Esophagus muscularis mucosa (tissue), 3 donors: Measurements from ENCODE around the gene SPSB4.

Source experiments
- CTCF ChIP-seq, 3 experiments: fragments of 200-600 bp in 2 of 3; fragments of 450-650 bp in 1 of 3; sonication (generic) in 2 of 3; IDR thresholded peaks; one replicate each; pipeline ENCODE4 v1.5.1; 2017 to 2019; ENCODE audit warnings: antibody characterized with exemption in 3 of 3, mild to moderate bottlenecking in 2 of 3, moderate library complexity in 1 of 3
- POLR2A ChIP-seq: fragments of 450-650 bp; IDR thresholded peaks from one replicate; pipeline ENCODE4 v1.6.1; 2017; ENCODE audit warnings: antibody characterized with exemption, moderate library complexity, mild to moderate bottlenecking, low read depth

- TF ChIP-seq CTCF (IDR thresholded peaks at IDR 0.05): no peak
- TF ChIP-seq POLR2A: no peak
Observed at GRCh38 chr3:141123677-141124410, 72.7 kb downstream of the SPSB4 start.
